ENCODE measurements around the gene RNF133.

GRCh38 chr7:122679813-122680212, 19.1 kb downstream of the RNF133 start:
- TF ChIP-seq, protein P1, sequence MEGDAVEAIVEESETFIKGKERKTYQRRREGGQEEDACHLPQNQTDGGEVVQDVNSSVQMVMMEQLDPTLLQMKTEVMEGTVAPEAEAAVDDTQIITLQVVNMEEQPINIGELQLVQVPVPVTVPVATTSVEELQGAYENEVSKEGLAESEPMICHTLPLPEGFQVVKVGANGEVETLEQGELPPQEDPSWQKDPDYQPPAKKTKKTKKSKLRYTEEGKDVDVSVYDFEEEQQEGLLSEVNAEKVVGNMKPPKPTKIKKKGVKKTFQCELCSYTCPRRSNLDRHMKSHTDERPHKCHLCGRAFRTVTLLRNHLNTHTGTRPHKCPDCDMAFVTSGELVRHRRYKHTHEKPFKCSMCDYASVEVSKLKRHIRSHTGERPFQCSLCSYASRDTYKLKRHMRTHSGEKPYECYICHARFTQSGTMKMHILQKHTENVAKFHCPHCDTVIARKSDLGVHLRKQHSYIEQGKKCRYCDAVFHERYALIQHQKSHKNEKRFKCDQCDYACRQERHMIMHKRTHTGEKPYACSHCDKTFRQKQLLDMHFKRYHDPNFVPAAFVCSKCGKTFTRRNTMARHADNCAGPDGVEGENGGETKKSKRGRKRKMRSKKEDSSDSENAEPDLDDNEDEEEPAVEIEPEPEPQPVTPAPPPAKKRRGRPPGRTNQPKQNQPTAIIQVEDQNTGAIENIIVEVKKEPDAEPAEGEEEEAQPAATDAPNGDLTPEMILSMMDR (IDR thresholded peaks at IDR 0.05; ENCODE audit: borderline replicate concordance, extremely low read depth, low read length, poor library complexity, severe bottlenecking) = no peak
- no peak for TF ChIP-seq EZH2 (IDR thresholded peaks at IDR 0.05; ENCODE audit: borderline replicate concordance, low read depth, low read length, severe bottlenecking)

Measured in DND-41 (cell line).